ENCODE measurements around the gene TGM1. TPM values are rescaled to one million over a fixed set of nuclear protein-coding genes. Genes with fewer than 3 reads are reported as not detected.
A peak's percentile ranks its signal among the peaks of the same experiment; 100 is the strongest.

TGM1 gene
- total RNA-seq = 9.5 to 12.1 TPM (median 10.2 TPM) in 3 replicates

DNA sequence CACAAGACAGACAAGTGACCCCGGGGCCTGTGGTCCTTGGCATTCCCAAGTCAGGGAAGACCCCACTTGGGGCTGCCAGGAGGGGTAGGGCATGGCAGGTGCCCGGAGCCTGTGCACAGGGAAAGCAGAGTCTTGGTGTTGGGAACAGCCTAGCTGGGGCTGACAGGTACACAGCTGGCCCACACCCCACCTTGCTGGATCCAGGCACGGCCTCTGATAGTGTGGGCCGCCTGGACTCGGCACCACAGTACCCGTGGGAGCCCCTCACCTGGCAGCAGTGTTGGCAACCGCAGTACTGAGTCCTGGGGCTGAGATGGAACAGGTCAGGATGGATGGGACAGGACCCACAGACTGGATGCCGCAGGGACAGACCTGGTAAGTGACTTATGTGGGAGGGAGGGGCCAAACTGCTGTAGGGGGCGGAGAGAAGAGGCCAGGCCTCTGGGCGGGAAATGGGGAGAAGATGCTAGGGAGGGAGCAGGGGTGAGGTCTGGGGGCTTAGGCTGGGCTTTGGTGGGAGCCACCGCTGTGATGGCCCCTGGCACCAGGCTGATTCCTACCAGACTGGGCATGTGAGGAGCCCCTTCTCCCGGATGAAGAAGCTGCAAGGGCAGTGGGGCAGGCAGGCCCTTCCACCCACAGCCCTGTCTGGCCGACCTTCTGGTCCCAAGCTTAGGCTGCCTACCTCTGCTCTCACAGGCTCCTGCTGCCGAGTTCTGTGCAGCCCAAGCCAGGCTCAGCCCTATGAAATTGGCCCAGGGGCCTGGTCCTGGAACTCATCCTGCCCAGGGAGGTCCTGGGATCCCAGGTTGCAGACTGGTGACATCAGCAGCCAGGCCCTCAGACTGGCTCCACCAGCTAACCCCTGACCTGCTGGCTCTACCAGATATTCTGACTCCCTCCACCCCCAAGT, at the start of gene TGM1:
Gene TGM1 (minus strand): TSS at position 357 of the 913 bp plus-strand sequence. CDS start 825 bp downstream, outside the sequence.
- DNase-seq (ENCODE audit: low spot score in 2 of 2, unreplicated experiment in 2 of 2) = no peak
- Mint-ChIP-seq H3K4me3 (no peak within 1 kb of the TSS), H3K27ac (peak within 1 kb of the TSS; percentile 88), H3K27me3 (ENCODE audit: low read depth) (no peaks in the 10 kb centered on the region), H3K9me3 (no peaks in the 10 kb centered on the region), H3K4me1 (peaks cover 27% of the 10 kb centered on the region), H3K36me3 (peaks cover 13% of the 10 kb centered on the region)
- TF ChIP-seq, protein P1, sequence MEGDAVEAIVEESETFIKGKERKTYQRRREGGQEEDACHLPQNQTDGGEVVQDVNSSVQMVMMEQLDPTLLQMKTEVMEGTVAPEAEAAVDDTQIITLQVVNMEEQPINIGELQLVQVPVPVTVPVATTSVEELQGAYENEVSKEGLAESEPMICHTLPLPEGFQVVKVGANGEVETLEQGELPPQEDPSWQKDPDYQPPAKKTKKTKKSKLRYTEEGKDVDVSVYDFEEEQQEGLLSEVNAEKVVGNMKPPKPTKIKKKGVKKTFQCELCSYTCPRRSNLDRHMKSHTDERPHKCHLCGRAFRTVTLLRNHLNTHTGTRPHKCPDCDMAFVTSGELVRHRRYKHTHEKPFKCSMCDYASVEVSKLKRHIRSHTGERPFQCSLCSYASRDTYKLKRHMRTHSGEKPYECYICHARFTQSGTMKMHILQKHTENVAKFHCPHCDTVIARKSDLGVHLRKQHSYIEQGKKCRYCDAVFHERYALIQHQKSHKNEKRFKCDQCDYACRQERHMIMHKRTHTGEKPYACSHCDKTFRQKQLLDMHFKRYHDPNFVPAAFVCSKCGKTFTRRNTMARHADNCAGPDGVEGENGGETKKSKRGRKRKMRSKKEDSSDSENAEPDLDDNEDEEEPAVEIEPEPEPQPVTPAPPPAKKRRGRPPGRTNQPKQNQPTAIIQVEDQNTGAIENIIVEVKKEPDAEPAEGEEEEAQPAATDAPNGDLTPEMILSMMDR (IDR thresholded peaks at IDR 0.05; ENCODE audit: unreplicated experiment) = no peak

DNA sequence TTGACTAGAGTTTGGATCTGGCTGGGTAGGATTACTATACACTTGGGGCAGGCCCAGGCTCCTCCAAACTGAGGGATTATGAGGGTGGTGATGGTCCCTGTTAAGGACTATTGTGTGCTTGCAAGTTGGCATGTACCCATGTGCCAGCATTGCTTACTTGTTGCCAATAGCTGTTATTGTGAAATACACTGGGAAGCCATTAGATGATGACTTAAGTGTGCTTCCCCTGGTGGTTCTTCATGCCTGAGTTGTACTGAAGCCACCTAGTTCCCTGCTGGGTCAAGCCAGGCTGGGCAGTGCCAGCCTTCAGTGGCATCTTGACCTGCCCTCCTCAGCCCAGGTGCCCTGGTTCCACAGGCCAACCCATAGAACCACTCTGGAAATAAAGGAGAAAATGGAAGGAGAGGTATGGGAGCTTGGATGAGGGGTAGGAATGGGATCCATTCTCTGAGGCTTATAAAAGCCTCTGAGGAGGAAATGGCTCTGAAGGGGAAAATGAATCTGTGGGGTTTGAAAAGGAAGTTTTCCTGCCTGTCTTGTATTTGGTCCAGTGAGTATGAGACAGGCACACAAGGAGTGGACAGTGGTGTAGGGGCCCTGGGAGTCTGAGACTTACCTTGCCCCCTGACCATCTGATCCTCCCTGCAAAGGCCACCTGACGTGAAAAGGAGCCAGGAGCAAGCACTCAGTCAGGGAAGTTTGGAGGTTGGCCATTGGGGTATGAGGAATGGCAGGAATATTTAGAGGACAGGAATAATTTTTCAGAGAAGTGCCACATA, 49.0 kb upstream of the TGM1 start:
- DNase-seq (ENCODE audit: low spot score in 2 of 2, unreplicated experiment in 2 of 2) = no peak
- H3K4me1 Mint-ChIP-seq = peaks cover 2% of the 10 kb centered on the region
- no peak overlapping the region for H3K27ac Mint-ChIP-seq
- no peaks in the 10 kb centered on the region for H3K9me3 Mint-ChIP-seq
- no peak overlapping the region for H3K4me3 Mint-ChIP-seq
- H3K36me3 Mint-ChIP-seq = peaks cover 2% of the 10 kb centered on the region
- H3K27me3 Mint-ChIP-seq (ENCODE audit: low read depth) = no peaks in the 10 kb centered on the region
- TF ChIP-seq, protein P1 (IDR thresholded peaks at IDR 0.05; ENCODE audit: unreplicated experiment) = no peak

DNA sequence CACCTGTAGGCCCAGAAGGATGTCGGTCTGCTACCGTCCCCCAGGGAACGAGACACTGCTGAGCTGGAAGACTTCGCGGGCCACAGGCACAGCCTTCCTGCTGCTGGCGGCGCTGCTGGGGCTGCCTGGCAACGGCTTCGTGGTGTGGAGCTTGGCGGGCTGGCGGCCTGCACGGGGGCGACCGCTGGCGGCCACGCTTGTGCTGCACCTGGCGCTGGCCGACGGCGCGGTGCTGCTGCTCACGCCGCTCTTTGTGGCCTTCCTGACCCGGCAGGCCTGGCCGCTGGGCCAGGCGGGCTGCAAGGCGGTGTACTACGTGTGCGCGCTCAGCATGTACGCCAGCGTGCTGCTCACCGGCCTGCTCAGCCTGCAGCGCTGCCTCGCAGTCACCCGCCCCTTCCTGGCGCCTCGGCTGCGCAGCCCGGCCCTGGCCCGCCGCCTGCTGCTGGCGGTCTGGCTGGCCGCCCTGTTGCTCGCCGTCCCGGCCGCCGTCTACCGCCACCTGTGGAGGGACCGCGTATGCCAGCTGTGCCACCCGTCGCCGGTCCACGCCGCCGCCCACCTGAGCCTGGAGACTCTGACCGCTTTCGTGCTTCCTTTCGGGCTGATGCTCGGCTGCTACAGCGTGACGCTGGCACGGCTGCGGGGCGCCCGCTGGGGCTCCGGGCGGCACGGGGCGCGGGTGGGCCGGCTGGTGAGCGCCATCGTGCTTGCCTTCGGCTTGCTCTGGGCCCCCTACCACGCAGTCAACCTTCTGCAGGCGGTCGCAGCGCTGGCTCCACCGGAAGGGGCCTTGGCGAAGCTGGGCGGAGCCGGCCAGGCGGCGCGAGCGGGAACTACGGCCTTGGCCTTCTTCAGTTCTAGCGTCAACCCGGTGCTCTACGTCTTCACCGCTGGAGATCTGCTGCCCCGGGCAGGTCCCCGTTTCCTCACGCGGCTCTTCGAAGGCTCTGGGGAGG, 47.9 kb upstream of the TGM1 start, which contains the start of gene LTB4R:
Gene LTB4R (plus strand): TSS at position 857 of the 959 bp plus-strand sequence. CDS start 4,150 bp downstream, outside the sequence.
- Mint-ChIP-seq H3K36me3 (peaks cover 5% of the 10 kb centered on the region), H3K27ac (no peak within 1 kb of the TSS), H3K9me3 (no peaks in the 10 kb centered on the region), H3K27me3 (ENCODE audit: low read depth) (no peaks in the 10 kb centered on the region), H3K4me1 (peaks cover 2% of the 10 kb centered on the region), H3K4me3 (no peak within 1 kb of the TSS)
- no peak for DNase-seq (ENCODE audit: low spot score in 2 of 2, unreplicated experiment in 2 of 2)
- TF ChIP-seq, protein P1 (IDR thresholded peaks at IDR 0.05; ENCODE audit: unreplicated experiment) = no peak

DNA sequence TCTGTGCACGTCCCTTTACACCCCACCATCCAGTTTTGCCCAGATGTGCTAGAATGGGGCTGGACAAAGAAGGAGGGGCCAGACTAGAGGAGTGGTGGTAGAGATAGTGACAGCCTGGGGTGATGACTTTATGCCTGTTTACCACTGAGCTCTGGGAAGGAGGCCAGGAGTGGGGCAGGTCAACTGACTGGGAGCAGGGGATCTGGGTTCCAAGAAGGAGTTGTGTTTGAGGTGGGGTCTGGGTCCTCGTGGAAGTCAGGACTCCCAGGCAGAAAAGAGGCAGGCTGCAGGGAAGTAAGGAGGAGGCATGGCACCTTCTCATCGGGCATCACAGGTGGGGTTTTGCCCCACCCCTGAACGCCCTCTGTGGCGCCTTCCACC, 47.3 kb upstream of the TGM1 start:
- no peaks in the 10 kb centered on the region for H3K9me3 Mint-ChIP-seq
- peaks cover 2% of the 10 kb centered on the region for H3K4me1 Mint-ChIP-seq
- H3K36me3 Mint-ChIP-seq = peaks cover 11% of the 10 kb centered on the region
- no peak overlapping the region for H3K4me3 Mint-ChIP-seq
- TF ChIP-seq, protein P1 (IDR thresholded peaks at IDR 0.05; ENCODE audit: unreplicated experiment) = no peak
- DNase-seq (ENCODE audit: low spot score in 2 of 2, unreplicated experiment in 2 of 2) = no peak
- H3K27me3 Mint-ChIP-seq (ENCODE audit: low read depth) = no peaks in the 10 kb centered on the region
- H3K27ac Mint-ChIP-seq = no peak overlapping the region

All from mesothelial cell of epicardium (in vitro differentiated cells).